ENCODE results near the gene RSU1.

RSU1 gene

DNA sequence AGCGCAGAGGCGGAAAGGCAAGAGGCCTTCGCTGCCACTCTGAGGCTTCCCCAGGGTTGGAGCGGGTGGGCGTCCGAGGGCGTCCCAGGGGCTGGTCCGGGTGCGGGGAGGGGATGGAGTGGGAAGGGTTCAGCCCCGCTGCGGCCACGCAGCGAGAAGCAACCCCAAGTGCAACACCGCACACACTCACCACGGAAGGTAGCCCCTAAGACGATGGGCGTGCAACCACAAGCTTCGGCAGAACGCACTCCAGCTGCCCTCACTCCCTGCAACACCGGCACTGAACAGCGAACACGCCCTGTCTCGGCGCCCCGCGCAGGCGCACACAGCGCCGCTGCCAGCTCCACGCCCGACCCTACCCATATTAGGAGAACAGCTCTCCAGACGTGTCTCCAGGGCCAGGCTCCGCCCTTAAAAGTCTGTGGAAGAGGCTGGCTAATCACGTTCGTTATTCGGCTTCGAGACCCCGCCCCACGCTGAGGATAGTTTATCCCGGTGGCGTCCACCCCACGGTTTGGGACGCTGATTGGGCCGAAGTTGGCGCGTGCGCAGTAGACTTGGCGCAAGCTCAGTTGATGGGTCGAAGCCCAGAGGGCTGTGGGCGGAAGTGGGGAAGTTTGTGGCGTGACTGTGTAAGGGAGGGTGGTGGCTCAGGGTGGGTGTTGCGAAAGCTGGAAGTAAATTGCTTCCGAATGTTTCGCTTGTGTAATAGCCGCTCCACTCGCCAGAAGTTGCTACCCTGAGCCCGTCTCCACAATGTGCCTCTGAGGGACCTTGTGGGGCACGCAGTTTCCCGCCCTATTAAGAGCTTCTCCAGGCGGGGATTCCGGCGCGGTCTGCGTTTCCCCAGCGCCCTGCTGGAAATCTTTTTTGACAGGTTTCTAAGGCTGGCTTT lies at the start of gene RSU1:
Gene RSU1, minus strand, starts transcription at position 300 of the 895 bp plus-strand sequence. CDS start 343 bp downstream, outside the sequence.
- peak; percentile 97 for ATAC-seq
- Mint-ChIP-seq H3K36me3 (peaks cover 24% of the 10 kb centered on the region), H3K9me3 (peaks cover 2% of the 10 kb centered on the region)

DNA sequence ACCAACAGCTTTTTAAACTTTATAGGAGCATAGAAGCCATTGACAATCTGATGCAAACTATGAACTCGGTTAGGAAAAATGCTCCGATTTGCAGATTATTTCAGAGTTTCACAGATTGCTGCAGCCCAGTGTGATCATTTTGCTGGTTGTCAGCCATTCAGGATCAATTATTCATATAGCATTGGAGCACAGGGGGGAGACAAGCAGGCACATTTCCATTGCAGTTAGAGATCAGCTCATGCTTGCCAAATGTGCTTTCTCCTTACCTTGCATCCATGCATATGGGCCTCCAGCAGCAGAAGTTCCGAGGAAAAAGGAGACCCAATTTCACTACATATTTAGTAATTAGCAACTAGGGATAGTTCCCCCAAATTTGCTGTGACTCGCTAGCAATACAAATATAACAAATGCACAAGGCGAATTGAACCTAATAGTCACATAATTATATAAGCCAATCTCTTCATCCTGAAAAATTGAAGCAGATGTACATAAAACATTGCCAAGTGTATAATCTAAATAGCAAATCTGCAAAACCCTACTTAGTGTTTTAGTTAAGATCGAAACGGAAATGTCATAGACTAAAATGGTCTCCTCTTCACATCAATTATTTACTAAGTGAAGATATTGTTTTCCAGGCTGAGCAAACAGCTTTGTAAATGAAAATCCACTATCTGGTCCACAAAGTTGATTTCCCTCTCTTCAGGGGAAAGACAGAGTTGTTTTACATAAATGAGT lies 49.5 kb upstream of the RSU1 start:
- Mint-ChIP-seq H3K9me3 (no peaks in the 10 kb centered on the region), H3K4me3 (no peak overlapping the region), H3K27ac (no peak overlapping the region), H3K4me1 (no peaks in the 10 kb centered on the region), H3K36me3 (no peaks in the 10 kb centered on the region)
- ATAC-seq (no peak), DNase-seq (ENCODE audit: low spot score in 2 of 2) (no peak)

More for the DNA sequence above, at the start of gene RSU1:
- Mint-ChIP-seq H3K4me3 (peak within 1 kb of the TSS; percentile 88), H3K27ac (peak within 1 kb of the TSS; percentile 96), H3K4me1 (peaks cover 26% of the 10 kb centered on the region)
- DNase-seq (ENCODE audit: low spot score in 2 of 2): peak; percentile 99 to 100

DNA sequence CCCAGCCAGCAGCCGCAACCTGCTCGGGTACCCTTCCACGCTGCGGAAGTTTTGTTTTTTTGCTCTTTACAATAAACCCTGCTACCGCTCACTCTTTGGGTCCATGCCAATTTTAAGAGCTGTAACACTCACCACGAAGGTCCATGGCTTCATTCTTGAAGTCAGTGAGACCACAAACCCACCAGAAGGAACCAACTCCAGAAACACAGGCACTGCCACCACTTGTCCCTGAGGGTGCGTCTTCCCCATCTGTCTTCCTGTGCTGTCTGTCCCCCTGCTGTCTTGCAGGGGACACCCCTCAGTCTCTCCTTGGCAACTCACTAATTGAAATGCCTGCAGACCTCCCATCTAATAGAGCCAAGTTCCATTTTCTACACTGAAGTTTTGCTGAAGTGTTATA lies 48.5 kb upstream of the RSU1 start:
- Mint-ChIP-seq H3K27ac (no peak overlapping the region), H3K4me3 (no peak overlapping the region), H3K36me3 (no peaks in the 10 kb centered on the region), H3K4me1 (no peaks in the 10 kb centered on the region), H3K9me3 (no peaks in the 10 kb centered on the region)
- ATAC-seq (no peak), DNase-seq (ENCODE audit: low spot score in 2 of 2) (no peak)

DNA sequence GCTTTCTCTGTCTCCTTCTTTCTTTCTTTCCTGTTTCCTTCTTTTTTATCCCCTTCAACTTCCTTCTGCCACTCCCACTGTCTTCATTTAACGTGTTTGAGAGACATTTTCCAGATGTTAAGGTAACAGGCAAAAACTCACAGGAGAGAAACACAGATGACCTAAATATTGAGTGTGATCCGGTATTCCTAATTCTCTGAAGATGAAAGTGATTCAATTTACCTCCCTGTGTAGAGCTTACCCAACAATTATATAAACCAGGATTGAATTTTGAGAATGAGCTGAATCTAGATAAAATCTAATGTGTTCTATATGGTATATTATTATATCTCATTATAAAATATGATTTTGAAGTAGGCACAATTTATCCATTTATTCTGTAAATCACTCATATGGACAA lies 46.5 kb upstream of the RSU1 start:
- ATAC-seq: no peak
- Mint-ChIP-seq H3K4me1 (no peaks in the 10 kb centered on the region), H3K36me3 (no peaks in the 10 kb centered on the region), H3K4me3 (no peak overlapping the region), H3K27ac (no peak overlapping the region), H3K9me3 (no peaks in the 10 kb centered on the region)
- no peak for DNase-seq (ENCODE audit: low spot score in 2 of 2)

DNA sequence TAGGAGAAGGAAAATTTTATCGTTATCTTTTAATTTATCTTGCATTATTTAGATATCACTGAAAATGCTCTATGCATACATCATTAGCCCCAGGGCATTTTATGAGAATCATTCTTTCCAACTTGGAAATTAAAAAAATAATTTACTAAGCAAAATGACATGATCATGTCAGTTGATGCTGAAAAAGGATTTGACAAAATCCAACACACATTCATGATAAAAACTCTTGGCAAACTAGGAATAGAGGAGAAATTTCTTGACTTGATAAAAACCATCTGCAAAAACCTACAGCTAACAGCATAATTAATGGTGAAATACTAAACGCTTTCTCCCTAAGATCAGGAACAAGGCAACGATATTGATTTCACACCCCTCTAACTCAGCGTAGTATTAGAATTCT lies 40.2 kb upstream of the RSU1 start:
- Mint-ChIP-seq H3K4me3 (no peak overlapping the region), H3K9me3 (no peaks in the 10 kb centered on the region), H3K36me3 (no peaks in the 10 kb centered on the region), H3K4me1 (no peaks in the 10 kb centered on the region), H3K27ac (no peak overlapping the region)
- DNase-seq (ENCODE audit: low spot score in 2 of 2) (no peak), ATAC-seq (no peak)

DNA sequence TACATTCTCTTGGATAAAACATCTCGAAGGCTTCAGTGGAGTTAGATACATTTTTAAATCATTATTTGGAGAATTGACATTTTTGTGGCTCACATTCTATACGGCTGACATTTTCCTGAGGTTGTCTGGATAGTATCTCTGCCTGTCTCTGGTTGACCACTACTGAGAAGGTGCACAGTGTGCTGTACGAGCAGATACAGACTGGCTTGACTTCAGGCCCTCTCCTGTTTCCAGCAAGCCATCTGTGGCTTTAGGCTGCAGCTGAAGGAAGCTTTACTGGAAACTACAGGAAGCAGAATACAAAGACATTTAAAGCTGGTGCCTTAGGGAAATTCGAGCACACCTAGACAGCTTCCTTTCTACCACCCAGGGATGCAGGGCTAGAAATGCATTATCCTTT lies 39.3 kb upstream of the RSU1 start:
- no peaks in the 10 kb centered on the region for H3K4me1 Mint-ChIP-seq
- H3K4me3 Mint-ChIP-seq: no peak overlapping the region
- no peaks in the 10 kb centered on the region for H3K36me3 Mint-ChIP-seq
- DNase-seq (ENCODE audit: low spot score in 2 of 2) (no peak), ATAC-seq (no peak)
- no peak overlapping the region for H3K27ac Mint-ChIP-seq
- no peaks in the 10 kb centered on the region for H3K9me3 Mint-ChIP-seq

DNA sequence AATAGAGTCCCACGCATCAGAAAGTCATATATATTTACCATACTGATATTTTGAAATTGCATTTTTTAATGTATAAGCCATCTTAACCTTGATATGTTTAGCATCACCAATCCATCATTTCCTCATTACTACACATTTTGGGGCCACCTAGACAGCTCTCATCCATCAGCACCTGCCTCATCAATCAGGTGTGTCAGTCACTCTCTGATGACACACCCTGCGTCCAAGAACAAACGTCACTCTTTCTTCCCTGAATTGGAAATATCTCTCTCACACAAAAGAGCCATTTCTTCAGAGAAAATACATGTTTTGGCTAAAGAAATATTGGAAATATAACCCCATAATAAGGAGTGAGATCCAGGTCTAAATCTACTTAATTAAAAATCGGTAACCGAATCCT lies 38.9 kb upstream of the RSU1 start:
- no peaks in the 10 kb centered on the region for H3K36me3 Mint-ChIP-seq
- H3K27ac Mint-ChIP-seq: no peak overlapping the region
- ATAC-seq: no peak
- H3K4me3 Mint-ChIP-seq: no peak overlapping the region
- H3K4me1 Mint-ChIP-seq: no peaks in the 10 kb centered on the region
- no peaks in the 10 kb centered on the region for H3K9me3 Mint-ChIP-seq
- DNase-seq (ENCODE audit: low spot score in 2 of 2): no peak

DNA sequence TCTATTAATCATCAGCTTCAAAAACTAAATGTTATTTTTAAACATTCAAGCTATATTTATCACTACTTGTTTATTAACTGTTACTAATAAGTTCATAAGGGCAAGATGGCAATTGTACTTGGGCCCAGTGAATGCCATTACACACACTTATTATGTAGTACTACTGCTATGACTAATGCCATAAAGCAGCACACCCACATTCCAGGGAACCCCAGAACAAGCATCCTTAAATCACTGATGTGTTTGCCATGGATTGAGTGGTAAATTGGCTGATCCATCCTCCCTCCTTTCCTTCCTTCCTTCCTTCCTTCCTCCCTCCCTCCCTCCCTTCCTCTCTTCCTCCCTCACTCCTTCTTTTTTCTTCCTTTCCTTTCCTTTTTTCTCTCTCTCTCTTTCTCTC lies 37.4 kb upstream of the RSU1 start:
- Mint-ChIP-seq H3K4me1 (no peaks in the 10 kb centered on the region), H3K4me3 (no peak overlapping the region), H3K27ac (no peak overlapping the region), H3K9me3 (no peaks in the 10 kb centered on the region), H3K36me3 (no peaks in the 10 kb centered on the region)
- ATAC-seq: no peak
- DNase-seq (ENCODE audit: low spot score in 2 of 2): no peak

DNA sequence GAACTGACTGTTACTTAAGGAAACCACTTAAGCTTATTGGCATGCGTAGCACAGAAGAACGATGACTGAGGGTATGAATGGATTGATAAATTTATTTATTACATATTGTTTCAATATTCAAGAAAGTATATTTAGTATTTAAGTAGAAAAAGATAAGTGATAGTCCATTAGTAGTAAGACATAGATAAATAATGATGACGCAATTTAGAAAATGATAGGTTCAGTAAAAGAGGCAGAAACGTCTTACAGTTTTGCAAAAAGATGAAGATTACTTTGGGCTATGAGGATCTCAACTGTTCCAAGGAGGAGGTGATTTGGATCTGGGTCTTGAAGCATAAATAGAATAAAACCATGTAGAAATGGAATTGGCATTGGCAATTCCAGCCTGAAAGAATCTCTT lies 36.6 kb upstream of the RSU1 start:
- ATAC-seq (no peak), DNase-seq (ENCODE audit: low spot score in 2 of 2) (no peak)
- Mint-ChIP-seq H3K27ac (no peak overlapping the region), H3K36me3 (no peaks in the 10 kb centered on the region), H3K4me1 (no peaks in the 10 kb centered on the region), H3K4me3 (no peak overlapping the region), H3K9me3 (no peaks in the 10 kb centered on the region)

DNA sequence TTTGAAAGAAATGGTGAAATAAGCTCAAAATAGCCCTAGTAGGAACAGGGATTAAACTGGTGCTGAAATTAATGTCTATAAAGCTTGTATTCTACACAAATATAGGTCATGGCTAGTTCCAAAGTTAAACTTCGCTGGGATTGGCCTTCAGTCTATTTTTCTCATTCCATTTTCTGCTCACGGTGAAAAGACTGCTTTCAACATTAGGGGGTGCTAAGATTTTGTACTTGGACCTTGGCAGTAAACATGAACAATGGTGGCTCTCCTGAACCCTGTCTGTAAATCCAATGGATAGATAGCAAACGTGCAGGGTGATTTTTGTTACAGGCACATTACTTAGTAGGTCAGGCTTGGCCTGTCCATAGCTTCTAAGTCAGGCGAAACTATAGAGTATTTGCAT lies 36.0 kb upstream of the RSU1 start:
- Mint-ChIP-seq H3K4me3 (no peak overlapping the region), H3K9me3 (no peaks in the 10 kb centered on the region), H3K27ac (no peak overlapping the region), H3K36me3 (no peaks in the 10 kb centered on the region), H3K4me1 (no peaks in the 10 kb centered on the region)
- ATAC-seq (no peak), DNase-seq (ENCODE audit: low spot score in 2 of 2) (no peak)

DNA sequence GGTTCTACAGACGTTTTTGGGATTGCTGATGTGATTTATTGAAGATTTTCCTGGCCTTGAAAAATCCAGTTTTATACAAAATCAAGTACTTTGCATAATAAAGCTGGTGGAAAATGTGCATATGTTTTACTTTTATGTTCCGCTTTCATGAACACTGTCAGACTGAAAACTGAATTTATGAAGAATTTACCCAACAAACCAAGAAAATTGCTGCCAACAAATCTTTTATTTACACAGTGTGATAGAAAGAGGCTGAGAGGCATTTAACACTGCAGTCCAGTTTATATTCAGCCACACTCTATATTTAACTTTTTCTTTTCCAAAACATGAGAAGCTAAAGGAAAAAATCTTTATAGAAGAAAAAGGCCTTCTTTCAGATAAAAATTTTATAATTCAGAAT lies 35.4 kb upstream of the RSU1 start:
- no peak for ATAC-seq
- H3K36me3 Mint-ChIP-seq: no peaks in the 10 kb centered on the region

DNA sequence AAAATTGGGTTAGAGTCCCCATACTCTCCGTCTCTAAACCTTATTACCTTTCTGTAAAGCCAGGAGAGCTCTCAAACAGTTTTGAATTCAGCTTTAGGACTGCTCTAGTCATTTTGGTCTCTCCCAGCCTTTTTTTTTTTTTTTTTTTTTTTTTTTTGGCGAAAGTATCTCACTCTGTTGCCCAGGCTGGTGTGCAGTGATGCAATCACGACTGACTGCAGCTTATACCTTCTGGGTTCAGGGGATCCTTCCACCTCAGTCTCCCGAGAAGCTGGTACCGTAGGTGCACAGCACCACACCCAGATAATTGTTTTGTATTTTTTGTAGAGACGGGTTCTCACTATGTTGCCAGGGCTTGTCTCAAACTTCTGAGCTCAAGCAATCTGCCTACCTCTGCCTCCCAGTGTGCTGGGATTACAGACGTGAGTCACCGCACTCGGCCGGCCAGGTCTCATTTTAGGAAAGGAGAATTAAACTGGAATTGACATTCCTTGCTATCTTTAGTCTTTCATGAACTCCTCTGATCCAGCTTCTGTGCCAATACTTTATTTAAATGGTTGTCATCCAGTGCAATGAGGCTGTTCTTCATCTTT lies 31.4 kb upstream of the RSU1 start:
- no peak for ATAC-seq
- H3K9me3 Mint-ChIP-seq: no peaks in the 10 kb centered on the region
- DNase-seq (ENCODE audit: low spot score in 2 of 2): no peak
- H3K27ac Mint-ChIP-seq: no peak overlapping the region
- no peaks in the 10 kb centered on the region for H3K4me1 Mint-ChIP-seq
- no peaks in the 10 kb centered on the region for H3K36me3 Mint-ChIP-seq
- H3K4me3 Mint-ChIP-seq: no peak overlapping the region

More for the DNA sequence above, 35.4 kb upstream of the RSU1 start:
- Mint-ChIP-seq H3K4me1 (no peaks in the 10 kb centered on the region), H3K27ac (no peak overlapping the region), H3K9me3 (no peaks in the 10 kb centered on the region), H3K4me3 (no peak overlapping the region)
- no peak for DNase-seq (ENCODE audit: low spot score in 2 of 2)

DNA sequence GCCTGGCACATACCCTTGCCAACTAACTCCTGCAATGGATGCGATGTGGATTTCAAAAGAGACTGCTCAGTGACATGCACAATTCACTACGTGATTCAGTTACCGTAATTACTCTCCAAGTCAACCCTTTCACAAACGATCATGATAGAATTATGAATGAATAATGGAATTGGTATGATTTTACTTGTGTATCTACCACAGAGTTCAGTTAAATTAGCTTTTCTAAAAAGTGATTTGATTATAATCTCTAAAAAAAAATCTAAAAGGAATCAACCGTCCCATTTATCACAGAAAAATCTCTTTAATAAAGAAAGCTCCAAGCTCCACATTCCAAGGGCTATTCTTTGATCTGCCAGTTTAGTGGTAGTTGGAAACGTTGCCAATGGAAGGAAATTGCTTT lies 30.4 kb upstream of the RSU1 start:
- H3K4me1 Mint-ChIP-seq: peaks cover 9% of the 10 kb centered on the region

DNA sequence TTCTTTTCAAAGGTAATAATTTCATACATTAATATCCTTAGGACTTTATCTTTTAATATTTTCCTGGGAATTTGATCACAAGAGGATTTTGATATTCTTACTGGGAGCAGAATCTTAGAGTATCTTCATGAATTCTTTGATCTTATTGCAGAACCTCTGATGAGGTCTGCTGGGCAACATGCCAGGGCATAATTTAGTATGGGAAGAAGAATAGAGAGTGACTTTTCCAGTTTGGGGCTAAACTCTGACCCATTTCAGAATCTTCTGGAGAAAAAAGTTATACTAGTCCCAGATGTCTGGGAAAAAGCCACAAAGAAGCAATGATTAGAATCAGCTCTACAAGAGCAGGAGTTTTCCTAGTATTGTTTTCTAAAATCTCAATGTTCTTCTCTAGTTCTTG lies 28.0 kb upstream of the RSU1 start:
- no peak for DNase-seq (ENCODE audit: low spot score in 2 of 2)

More for the DNA sequence above, 30.4 kb upstream of the RSU1 start:
- Mint-ChIP-seq H3K36me3 (no peaks in the 10 kb centered on the region), H3K4me3 (no peak overlapping the region), H3K27ac (no peak overlapping the region), H3K9me3 (no peaks in the 10 kb centered on the region)
- no peak for ATAC-seq
- no peak for DNase-seq (ENCODE audit: low spot score in 2 of 2)

DNA sequence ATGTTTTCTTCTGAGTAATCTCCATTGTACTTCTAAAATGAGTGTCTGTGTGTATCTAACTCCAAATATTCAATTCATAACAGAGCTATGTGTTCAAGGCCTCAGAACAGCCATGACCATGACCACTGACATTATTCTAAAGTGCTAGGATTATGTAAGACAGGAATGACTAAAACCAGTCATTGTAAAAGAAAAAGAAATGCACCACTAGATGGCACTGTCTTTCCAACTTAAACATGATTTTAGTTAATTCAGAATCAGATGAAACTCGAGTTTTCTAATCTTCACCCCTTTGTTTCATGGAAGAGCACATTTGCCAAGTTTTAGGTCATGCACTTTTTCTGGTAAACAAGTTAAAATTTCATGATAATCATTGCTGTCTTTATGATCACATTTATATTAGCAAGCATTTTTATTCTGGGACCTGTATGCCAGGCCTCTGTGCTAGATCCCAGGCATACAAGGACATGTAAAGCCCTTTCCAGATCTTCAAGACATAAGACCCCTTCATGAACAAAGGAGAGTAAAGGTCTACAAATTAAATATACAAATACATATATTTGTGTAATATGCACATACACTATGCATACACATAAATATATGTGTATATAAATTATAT lies 26.1 kb upstream of the RSU1 start:
- no peak for DNase-seq (ENCODE audit: low spot score in 2 of 2)
- no peaks in the 10 kb centered on the region for H3K36me3 Mint-ChIP-seq
- ATAC-seq: peak; percentile 96
- no peak overlapping the region for H3K27ac Mint-ChIP-seq
- no peak overlapping the region for H3K4me3 Mint-ChIP-seq
- H3K9me3 Mint-ChIP-seq: no peaks in the 10 kb centered on the region
- H3K4me1 Mint-ChIP-seq: peaks cover 11% of the 10 kb centered on the region

More for the DNA sequence above, 28.0 kb upstream of the RSU1 start:
- no peaks in the 10 kb centered on the region for H3K36me3 Mint-ChIP-seq
- H3K4me1 Mint-ChIP-seq: peaks cover 11% of the 10 kb centered on the region
- no peak overlapping the region for H3K4me3 Mint-ChIP-seq
- H3K9me3 Mint-ChIP-seq: no peaks in the 10 kb centered on the region
- H3K27ac Mint-ChIP-seq: no peak overlapping the region
- ATAC-seq: no peak

Data from stimulated activated effector memory CD8-positive, alpha-beta T cell treated with anti-CD3 and anti-CD28 coated beads, Interleukin-12 subunit alpha, Interleukin-12 subunit beta, amount 100 ng/mL, for 72 hours (primary cell).